ENCODE results near the gene THRB. TPM values are rescaled to one million over a fixed set of nuclear protein-coding genes. Genes with fewer than 3 reads are reported as not detected.

THRB gene
- total and polyA plus RNA-seq, 8 donors, result 2.1 to 12.4 (median 7.8) TPM

DNA sequence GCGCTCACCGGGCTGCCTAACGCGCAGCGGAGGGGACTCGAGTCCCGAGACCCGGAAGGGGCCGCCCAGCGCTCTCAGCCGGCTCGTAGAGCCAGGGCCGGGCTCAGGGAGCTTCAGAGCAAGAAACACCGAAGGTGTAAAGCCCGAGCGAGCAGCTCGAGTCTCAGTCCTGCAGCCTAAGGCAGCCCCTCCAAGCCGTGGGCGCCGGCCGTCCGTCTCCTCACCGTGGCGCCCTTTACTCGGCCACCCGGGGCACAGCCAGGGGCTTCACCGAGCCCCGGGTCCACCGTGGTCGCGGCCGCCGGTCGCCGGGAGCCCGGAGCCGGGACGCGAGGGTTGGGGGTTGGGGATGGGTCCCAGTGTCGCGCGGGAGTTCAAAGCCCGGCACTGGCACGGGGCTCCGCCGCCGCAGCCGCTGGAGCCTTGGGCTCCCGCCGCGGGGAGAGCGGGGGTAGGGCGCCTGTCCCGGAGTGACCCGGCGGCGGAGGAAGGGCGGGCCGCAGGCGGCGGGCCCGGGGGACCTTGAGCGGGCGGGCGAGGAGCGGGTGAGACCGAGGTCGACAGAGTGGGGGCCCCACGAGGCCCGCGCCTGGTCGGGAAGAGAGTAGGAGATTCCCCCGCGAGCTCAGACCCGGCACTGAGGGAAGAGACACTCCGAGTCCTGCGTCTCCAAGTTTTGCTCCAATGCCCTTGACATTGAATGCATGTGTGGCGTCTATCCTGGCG is 26.9 kb upstream of the THRB start:
- no peak for FAIRE-seq
- intact Hi-C loops (cut with DNase I), result no loop called here
- peak; percentile 47 to 84 (median 66) for DNase-seq
- peak; percentile 90 to 93 (median 91) for ATAC-seq
- Histone ChIP-seq H3K27me3 (no peaks in the 10 kb centered on the region), H3K36me3 (no peaks in the 10 kb centered on the region), H3K27ac (peak overlapping the region; percentile 43 to 72 (median 55)), H3K9me3 (no peaks in the 10 kb centered on the region), H3K4me1 (peaks cover 0 to 4% (median 0%) of the 10 kb centered on the region in 3 donors), H3K4me3 (peak overlapping the region; percentile 58 to 85 (median 70))
- WGBS, 2 donors, result 1% methylated on average over 71 to 79 of the region's 79 CpGs
- TF ChIP-seq, protein P1, sequence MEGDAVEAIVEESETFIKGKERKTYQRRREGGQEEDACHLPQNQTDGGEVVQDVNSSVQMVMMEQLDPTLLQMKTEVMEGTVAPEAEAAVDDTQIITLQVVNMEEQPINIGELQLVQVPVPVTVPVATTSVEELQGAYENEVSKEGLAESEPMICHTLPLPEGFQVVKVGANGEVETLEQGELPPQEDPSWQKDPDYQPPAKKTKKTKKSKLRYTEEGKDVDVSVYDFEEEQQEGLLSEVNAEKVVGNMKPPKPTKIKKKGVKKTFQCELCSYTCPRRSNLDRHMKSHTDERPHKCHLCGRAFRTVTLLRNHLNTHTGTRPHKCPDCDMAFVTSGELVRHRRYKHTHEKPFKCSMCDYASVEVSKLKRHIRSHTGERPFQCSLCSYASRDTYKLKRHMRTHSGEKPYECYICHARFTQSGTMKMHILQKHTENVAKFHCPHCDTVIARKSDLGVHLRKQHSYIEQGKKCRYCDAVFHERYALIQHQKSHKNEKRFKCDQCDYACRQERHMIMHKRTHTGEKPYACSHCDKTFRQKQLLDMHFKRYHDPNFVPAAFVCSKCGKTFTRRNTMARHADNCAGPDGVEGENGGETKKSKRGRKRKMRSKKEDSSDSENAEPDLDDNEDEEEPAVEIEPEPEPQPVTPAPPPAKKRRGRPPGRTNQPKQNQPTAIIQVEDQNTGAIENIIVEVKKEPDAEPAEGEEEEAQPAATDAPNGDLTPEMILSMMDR (IDR thresholded peaks at IDR 0.05), result no peak

DNA sequence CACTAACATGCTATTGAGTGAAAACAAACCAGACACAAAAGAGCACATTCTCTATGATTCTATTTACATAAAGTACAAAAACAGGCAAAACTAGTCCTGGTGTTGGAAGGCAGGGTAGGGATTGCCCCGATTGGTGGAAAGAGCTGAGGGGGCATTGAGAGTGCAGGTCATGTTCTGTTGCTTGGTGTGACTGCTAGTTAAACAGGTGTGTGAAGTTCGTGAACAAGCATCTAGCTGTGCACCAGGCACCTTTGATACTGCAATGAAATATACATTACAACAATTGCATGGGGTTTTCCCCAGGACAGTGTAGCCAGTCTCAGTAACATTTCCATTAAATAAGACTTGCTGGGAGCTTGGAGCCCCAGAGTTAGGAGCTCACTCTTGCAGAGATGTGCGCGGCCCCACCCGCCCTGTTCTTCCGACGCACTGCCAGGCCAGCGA is 26.3 kb upstream of the THRB start:
- Histone ChIP-seq H3K27me3 (no peaks in the 10 kb centered on the region), H3K4me1 (peaks cover 0 to 4% (median 0%) of the 10 kb centered on the region in 3 donors), H3K9me3 (no peaks in the 10 kb centered on the region), H3K4me3 (peak overlapping the region; percentile 58 to 85 (median 70)), H3K27ac (peak overlapping the region in 3 of 4 donors; percentile 47 to 72 (median 63)), H3K36me3 (no peaks in the 10 kb centered on the region)
- no peak for DNase-seq
- intact Hi-C loops (cut with DNase I), result no loop called here
- WGBS, 2 donors, result 2 to 3% methylated on average over 8 of the region's 8 CpGs
- TF ChIP-seq, protein P1 (IDR thresholded peaks at IDR 0.05), result no peak
- FAIRE-seq, result no peak
- peak in 2 of 4 donors; percentile 5 to 7 for ATAC-seq

DNA sequence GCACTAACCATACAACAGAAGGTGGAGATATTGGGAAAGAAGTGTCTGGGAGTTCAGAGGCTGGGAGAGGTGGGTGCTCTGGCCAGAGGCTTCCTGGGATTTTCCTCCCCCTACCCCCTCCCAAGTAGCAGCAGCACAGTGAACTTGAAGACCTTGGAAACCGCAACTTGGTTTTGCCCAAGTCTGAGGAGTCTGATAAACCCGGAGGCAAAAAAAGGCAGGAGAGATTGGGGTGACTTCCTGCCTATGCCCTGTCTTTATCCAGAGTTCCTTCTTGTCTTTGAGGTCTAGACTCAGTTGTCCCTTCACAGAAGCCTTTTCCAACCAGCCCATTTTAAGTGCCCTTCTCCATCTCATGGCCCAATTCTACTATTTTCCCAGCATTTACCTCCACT is 25.4 kb upstream of the THRB start:
- intact Hi-C loops (cut with DNase I), result no loop called here
- WGBS, 2 donors, result 87 to 91% methylated on average over 2 of the region's 2 CpGs
- Histone ChIP-seq H3K4me3 (no peak overlapping the region), H3K9me3 (no peaks in the 10 kb centered on the region), H3K27me3 (no peaks in the 10 kb centered on the region), H3K36me3 (no peaks in the 10 kb centered on the region), H3K4me1 (peaks cover 0 to 4% (median 0%) of the 10 kb centered on the region in 3 donors), H3K27ac (no peak overlapping the region)
- FAIRE-seq (no peak), ATAC-seq (no peak), DNase-seq (no peak)
- TF ChIP-seq, protein P1 (IDR thresholded peaks at IDR 0.05), result no peak

DNA sequence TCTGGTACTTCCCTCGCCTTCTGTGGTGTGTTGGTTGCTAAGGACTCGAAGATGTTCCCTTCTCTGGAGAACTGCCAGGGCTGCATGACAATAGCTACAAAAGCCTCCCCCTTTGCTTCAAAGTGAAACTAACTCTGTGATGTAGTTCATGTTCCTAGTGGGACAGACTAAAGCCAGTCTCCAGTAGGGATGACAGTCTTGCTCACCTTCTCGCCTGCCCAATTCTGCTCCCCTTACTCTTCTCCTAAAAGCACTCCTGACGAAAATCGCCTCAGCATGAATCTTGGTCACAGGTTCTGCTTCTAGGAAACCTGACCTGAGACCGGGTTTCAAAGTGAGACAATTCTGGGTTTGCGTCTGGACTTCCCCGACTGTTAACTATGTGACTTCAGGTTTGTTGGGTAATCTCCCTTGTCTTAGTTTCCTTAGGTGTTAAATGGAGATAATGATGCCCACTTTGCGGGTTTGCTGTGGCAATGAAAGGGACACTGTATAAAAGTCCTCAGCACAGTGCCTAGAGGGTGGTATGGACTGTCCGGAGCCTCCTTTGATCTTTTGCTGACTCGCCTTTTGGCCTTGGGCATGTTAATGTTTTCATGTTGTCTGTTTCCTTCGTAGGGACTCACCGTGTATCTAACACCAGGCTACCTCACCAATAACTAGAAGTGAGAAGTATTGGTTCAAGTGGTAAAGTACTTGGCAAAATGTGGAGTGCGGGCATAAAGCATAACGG is 24.9 kb upstream of the THRB start:
- 89 to 94% methylated on average over 15 of the region's 15 CpGs for WGBS, 2 donors
- Histone ChIP-seq H3K27me3 (no peaks in the 10 kb centered on the region), H3K4me1 (peaks cover 0 to 4% (median 0%) of the 10 kb centered on the region in 3 donors), H3K36me3 (no peaks in the 10 kb centered on the region), H3K4me3 (no peak overlapping the region), H3K9me3 (no peaks in the 10 kb centered on the region), H3K27ac (no peak overlapping the region)
- TF ChIP-seq, protein P1 (IDR thresholded peaks at IDR 0.05), result no peak
- ATAC-seq, result no peak
- no peak for FAIRE-seq
- DNase-seq, result no peak
- intact Hi-C loops (cut with DNase I), result no loop called here
